Measurements from ENCODE around the gene DSG4. TPM values are rescaled to one million over a fixed set of nuclear protein-coding genes. Genes with fewer than 3 reads are reported as not detected.

Gene DSG4
- total RNA-seq, 1 donor from 2014 or later = not detected

DNA sequence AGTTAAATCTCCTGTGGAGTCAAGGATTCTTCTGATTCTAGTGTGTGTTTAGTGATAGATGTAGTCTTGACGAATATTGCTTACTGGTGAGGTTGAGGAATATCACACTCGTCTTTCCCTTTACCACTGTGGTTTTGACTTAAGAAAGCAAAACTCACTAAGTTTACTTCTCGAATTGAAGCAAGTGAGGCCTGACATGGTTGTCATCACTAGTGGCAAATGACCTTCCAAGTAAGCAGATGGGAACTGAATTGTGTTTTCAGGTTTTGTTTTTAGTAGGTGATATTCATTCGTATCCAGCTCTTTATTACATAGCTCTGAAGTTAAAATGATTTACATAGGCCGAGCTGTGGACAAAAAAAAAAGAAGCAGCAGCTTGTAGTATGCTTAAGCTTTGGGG lies 20.6 kb upstream of the DSG4 start:
- Mint-ChIP-seq H3K4me3 (ENCODE audit: unreplicated experiment) (no peak overlapping the region), H3K36me3 (ENCODE audit: unreplicated experiment) (no peaks in the 10 kb centered on the region), H3K4me1 (ENCODE audit: unreplicated experiment) (no peaks in the 10 kb centered on the region), H3K27ac (ENCODE audit: unreplicated experiment) (no peak overlapping the region), H3K9me3 (ENCODE audit: unreplicated experiment) (no peaks in the 10 kb centered on the region), H3K27me3 (ENCODE audit: unreplicated experiment) (peaks cover 9% of the 10 kb centered on the region)
- DNase-seq (ENCODE audit: extremely low spot score, unreplicated experiment) = no peak
- TF ChIP-seq, protein P1, sequence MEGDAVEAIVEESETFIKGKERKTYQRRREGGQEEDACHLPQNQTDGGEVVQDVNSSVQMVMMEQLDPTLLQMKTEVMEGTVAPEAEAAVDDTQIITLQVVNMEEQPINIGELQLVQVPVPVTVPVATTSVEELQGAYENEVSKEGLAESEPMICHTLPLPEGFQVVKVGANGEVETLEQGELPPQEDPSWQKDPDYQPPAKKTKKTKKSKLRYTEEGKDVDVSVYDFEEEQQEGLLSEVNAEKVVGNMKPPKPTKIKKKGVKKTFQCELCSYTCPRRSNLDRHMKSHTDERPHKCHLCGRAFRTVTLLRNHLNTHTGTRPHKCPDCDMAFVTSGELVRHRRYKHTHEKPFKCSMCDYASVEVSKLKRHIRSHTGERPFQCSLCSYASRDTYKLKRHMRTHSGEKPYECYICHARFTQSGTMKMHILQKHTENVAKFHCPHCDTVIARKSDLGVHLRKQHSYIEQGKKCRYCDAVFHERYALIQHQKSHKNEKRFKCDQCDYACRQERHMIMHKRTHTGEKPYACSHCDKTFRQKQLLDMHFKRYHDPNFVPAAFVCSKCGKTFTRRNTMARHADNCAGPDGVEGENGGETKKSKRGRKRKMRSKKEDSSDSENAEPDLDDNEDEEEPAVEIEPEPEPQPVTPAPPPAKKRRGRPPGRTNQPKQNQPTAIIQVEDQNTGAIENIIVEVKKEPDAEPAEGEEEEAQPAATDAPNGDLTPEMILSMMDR (IDR thresholded peaks at IDR 0.05) = no peak

GRCh38 chr18:31364190-31364589 lies 12.4 kb upstream of the DSG4 start:
- H3K4me1 Mint-ChIP-seq (ENCODE audit: unreplicated experiment) = no peaks in the 10 kb centered on the region
- H3K36me3 Mint-ChIP-seq (ENCODE audit: unreplicated experiment) = no peaks in the 10 kb centered on the region
- no peak overlapping the region for H3K27ac Mint-ChIP-seq (ENCODE audit: unreplicated experiment)
- peaks cover 22% of the 10 kb centered on the region for H3K27me3 Mint-ChIP-seq (ENCODE audit: unreplicated experiment)
- H3K9me3 Mint-ChIP-seq (ENCODE audit: unreplicated experiment) = no peaks in the 10 kb centered on the region
- TF ChIP-seq, protein P1 (IDR thresholded peaks at IDR 0.05) = no peak
- no peak overlapping the region for H3K4me3 Mint-ChIP-seq (ENCODE audit: unreplicated experiment)
- DNase-seq (ENCODE audit: extremely low spot score, unreplicated experiment) = no peak

DNA sequence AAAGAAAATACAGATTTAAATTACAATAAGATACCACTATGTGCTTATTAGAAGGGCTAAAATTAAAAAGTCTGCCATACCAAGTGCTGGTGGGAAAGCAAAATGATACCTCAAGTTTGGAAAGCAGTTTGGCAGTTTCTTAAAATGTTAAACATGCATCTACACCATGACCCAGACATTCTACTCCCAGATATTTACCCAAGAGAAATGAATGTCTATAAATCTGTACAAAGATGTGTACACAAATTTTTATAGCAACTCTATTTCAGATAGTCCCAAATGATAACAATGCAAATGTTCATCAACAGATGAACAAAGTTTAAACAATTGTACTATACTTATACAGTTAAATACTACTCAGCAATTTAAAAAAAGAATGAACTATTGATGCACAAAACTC lies 7.1 kb upstream of the DSG4 start:
- Mint-ChIP-seq H3K4me3 (ENCODE audit: unreplicated experiment) (no peak overlapping the region), H3K27ac (ENCODE audit: unreplicated experiment) (no peak overlapping the region), H3K27me3 (ENCODE audit: unreplicated experiment) (peaks cover 46% of the 10 kb centered on the region), H3K9me3 (ENCODE audit: unreplicated experiment) (no peaks in the 10 kb centered on the region), H3K4me1 (ENCODE audit: unreplicated experiment) (no peaks in the 10 kb centered on the region), H3K36me3 (ENCODE audit: unreplicated experiment) (no peaks in the 10 kb centered on the region)
- no peak for DNase-seq (ENCODE audit: extremely low spot score, unreplicated experiment)
- TF ChIP-seq, protein P1 (IDR thresholded peaks at IDR 0.05) = no peak

DNA sequence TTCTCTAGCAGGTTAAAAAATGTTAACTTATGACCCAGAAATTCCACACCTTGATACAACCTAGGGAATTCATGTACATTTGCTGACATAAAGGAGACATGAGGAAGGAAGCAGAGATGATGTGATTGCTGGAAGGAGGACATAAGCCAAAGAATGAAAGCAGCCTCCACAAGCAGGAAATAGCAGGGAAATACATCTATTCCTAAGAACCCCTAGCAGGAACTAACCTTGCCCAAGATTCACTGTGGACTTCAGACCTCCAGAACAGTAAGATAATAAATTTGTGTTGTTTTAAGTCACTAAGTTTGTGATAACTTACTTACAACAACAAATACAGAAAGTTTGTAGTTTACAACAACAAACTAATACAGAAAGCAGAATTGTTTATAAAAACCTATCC lies 4.6 kb upstream of the DSG4 start:
- H3K4me1 Mint-ChIP-seq (ENCODE audit: unreplicated experiment) = no peaks in the 10 kb centered on the region
- no peak overlapping the region for H3K27ac Mint-ChIP-seq (ENCODE audit: unreplicated experiment)
- no peak for DNase-seq (ENCODE audit: extremely low spot score, unreplicated experiment)
- TF ChIP-seq, protein P1 (IDR thresholded peaks at IDR 0.05) = no peak
- peaks cover 56% of the 10 kb centered on the region for H3K27me3 Mint-ChIP-seq (ENCODE audit: unreplicated experiment)
- no peak overlapping the region for H3K4me3 Mint-ChIP-seq (ENCODE audit: unreplicated experiment)
- no peaks in the 10 kb centered on the region for H3K36me3 Mint-ChIP-seq (ENCODE audit: unreplicated experiment)
- no peaks in the 10 kb centered on the region for H3K9me3 Mint-ChIP-seq (ENCODE audit: unreplicated experiment)

GRCh38 chr18:31373641-31374040 lies 2.9 kb upstream of the DSG4 start:
- Mint-ChIP-seq H3K27me3 (ENCODE audit: unreplicated experiment) (peaks cover 54% of the 10 kb centered on the region), H3K4me1 (ENCODE audit: unreplicated experiment) (no peaks in the 10 kb centered on the region), H3K4me3 (ENCODE audit: unreplicated experiment) (no peak overlapping the region), H3K27ac (ENCODE audit: unreplicated experiment) (no peak overlapping the region), H3K36me3 (ENCODE audit: unreplicated experiment) (no peaks in the 10 kb centered on the region), H3K9me3 (ENCODE audit: unreplicated experiment) (no peaks in the 10 kb centered on the region)
- TF ChIP-seq, protein P1 (IDR thresholded peaks at IDR 0.05) = no peak
- no peak for DNase-seq (ENCODE audit: extremely low spot score, unreplicated experiment)

Measured in osteocyte (in vitro differentiated cells).